Stimulated activated CD4-positive, alpha-beta T cell treated with anti-CD3 and anti-CD28 coated beads, Interleukin-12 subunit alpha, Interleukin-12 subunit beta, amount 100 ng/mL, for 24 hours (primary cell): ENCODE data around the gene ANKRD36.
"Not testable (repeated sequence)": the region's sequence is repeated elsewhere in the genome, so short reads cannot be mapped to it uniquely, and the experiment has no call there.

ENCODE experiments used
- DNase-seq, 2 experiments: peaks; one replicate each; pipeline ENCODE4 v3.0.0-alpha.2; 2020; ENCODE audit warnings: low read depth in 2 of 2

ANKRD36 gene

DNA sequence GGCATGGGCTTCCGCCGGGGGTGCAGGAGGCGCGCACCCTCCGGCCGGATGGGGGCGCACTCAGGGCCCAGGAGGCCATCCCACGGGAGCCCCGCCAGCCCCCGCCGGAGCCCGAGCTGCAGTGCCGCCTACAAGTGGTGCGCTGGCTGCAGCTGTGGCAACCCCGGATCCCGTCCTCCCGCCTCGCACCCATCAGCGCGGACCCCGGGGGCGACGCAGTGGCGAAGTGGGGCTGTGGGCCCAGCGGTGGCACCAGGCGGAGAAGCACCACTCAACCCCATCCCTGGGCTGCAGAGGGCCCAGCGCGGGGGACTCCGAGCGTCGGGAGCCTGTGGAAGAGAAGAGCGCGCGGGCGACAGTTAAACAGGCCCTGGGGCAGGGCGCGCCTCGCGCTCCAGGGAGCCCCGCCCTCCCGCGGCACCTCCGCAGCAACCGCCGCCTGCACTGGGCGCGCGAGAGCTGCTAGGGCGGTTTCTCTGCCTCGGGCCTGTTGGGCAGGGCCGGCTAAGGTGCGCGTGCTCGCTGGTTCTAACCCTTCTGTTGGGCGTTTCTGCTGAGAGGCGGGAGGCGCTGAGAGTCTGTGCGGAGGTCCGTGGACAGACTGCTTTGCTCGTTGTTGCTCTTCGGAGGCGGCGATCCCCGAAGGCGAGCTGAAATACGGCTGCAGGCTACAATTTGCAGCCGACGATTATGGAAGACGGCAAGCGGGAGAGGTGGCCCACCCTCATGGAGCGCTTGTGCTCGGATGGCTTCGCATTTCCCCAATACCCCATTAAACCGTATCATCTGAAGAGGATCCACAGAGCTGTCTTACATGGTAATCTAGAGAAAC is at the start of gene ANKRD36:
Gene ANKRD36 (plus strand): TSS at position 104 of the 832 bp plus-strand sequence. CDS start 587 bp downstream, at position 691.
- peak; percentile 71 to 79 for DNase-seq

DNA sequence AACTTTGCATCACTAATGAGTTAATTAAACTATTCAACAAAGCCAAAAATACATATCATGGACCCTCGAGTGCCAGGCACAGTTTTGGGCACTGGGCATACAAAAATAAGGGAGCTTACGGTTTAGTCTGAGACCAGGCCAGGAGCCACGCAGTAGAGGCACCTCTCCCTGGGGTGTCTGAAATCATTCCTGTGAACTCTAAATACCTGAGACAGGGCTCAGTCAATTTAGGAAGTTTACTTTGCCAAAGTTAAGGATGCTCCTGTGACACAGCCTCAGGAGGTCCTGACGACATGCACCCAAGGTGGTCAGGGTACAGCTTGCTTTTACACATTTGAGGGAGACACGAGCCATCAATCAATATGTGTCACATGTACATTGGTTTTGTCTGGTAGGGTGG is 46.9 kb upstream of the ANKRD36 start:
- not testable (repeated sequence) for DNase-seq

DNA sequence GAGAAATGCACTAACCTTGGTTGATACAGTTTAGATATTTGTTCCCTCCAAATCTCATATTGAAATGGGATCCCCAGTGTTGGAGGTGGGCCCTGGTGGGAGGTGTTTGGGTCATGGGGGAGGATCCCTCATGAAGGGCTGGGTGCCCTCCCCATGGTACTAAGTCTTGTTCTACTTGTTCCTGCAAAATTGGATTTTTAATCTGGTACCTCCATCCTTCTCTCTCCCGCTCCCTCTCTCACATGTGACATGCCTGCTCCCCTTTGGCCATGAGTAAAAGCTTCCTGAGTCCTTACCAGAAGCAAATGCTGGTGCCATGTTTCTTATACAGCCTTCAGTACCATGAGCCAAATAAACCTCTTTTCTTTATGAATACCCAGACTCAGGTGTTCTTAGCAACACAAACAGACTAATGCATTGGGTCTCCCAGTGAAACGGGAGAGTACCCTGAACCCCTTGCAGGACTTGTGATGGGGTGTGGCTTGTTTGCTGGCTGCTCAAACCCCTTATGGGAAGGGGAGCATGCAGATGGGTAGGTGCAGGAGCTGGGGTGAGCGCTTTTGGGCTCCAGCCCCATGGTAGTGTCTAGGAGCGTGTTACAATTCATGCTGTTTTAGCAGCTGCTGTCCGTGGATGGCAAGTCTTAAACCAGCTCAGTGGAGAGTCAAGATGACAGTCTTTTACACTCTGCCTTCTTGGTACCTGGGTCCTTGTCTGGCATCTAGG is 45.5 kb upstream of the ANKRD36 start:
- DNase-seq: no peak

DNA sequence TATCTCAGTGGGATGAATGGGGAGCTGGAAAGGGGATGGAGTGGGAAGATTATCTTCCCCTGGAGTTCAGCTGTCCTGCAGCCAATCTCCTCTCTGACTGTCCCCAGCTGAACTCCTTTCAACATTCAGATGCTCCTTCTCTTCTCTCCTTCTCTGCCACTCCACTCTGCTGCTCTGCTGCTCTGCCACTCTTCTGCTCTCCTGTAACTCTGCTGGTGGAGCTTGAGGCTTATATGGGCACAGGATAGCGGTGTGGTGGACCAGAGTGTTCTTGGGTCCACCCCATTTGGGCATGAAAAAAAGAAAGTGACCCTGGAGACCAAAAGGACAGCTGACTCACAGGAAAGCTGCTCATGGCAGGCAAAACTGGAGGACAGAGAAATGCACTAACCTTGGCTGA is 44.9 kb upstream of the ANKRD36 start:
- DNase-seq: no peak

DNA sequence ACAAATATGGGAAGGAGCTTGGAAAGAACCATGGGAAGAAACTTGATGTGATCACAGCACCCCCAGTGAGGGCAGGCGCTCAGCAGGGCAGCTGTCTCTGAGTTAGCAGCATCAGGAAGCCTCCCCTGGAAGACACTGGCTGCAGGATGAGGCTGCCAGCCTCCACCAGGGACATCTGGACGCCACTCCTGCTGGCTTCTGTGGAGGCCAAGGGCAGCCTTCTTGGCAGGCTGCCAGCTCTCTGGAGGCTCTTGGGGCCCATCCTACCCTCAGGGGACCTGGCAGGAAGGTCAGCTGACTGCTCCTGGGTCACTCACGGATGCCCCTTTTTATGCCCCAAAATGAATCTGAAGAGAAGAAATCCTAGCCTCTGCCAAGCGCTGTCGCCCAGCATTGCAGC is 44.2 kb upstream of the ANKRD36 start:
- not testable (repeated sequence) for DNase-seq

DNA sequence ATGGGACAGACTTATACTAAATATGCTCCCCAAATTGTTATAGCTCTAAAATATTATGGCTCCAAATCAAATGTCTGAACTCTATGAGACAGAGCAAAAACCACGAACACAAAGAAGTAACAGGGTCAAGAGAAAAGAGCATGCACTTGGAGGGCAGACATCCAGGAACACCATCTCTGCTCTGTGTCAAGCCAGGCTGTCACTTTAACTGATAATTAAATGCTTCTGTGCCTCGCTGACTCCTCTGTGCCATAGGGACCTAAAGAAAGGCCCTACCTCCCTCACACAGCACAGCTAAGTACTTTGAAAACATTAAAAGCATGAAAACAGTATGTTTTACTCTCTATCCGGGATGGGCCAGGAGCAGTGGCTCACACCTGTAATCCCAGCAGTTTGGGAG is 42.0 kb upstream of the ANKRD36 start:
- DNase-seq: not testable (repeated sequence)

DNA sequence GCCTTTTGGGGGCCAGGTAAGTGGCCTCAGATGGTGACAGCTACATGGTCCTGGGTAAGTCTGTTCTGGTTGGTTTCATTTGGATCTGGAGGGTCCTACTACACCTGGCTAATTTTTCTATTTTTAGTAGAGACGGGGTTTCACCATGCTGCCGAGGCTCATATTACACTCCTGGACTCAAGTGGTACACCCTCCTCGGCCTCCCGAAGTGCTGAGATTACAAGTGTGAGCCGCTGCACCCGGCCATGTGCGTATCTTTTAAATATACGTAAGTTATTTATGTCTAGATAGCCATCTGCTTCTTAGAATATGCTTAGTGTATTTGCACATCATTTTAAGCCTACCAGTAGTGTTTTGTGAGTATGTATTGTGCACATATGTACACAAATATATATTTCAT is 35.7 kb upstream of the ANKRD36 start:
- DNase-seq: not testable (repeated sequence)

DNA sequence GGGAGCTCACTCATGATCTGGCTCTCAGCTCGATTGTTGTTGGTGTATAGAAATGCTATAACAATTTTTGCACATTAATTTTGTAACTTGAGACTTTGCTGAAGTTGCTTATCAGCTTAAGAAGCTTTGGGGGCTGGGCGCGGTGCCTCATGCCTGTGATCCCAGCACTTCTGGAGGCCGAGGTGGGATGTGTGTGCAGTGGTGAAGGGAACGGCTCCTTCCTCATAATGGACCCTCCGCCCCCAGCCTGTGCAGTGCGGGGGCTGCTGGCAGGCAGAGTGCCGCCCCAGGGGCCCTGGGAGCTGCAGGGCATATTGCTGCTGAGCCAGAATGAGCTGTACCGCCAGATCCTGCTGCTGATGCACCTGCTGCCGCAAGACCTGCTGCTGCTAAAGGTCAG is 32.1 kb upstream of the ANKRD36 start:
- not testable (repeated sequence) for DNase-seq

DNA sequence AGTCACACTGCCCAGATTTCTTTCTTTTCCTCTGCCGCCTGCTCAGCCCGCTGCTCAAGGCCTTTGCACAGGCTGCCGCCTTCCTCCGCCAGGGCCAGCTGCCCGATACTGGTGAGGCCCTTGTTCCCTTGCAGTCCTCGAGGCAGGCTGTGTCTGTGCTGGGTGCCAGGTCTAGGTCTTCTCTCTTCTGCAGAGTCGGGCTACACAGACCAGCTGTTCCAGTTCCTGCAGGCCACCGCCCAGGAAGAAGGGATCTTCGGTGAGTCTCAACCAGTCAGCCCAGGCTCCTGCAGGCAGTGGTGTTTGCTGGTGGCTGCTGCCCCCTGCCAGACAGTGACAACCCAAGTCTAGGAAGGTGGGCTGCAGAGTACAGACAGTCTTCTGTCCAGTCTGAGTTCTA is 30.7 kb upstream of the ANKRD36 start:
- not testable (repeated sequence) for DNase-seq

DNA sequence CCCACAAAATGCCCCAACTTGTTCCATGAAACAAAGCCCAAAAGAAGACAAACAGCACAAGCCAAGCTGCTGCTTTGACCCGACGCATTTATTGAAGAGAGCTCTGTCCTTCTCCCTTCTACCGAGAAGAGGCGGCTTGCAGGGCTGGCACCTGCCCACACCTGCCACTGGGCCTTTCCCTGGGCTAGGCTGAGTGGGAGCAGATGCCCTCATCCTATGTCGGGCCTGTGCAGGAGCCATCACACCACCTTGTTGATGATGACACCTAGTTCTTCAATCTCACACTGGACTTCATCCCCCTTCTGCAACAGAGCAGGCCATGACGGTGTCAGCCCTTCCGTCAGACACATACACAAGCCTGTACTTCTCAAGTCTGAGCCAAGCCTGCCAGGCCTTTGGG is 29.4 kb upstream of the ANKRD36 start:
- not testable (repeated sequence) for DNase-seq

DNA sequence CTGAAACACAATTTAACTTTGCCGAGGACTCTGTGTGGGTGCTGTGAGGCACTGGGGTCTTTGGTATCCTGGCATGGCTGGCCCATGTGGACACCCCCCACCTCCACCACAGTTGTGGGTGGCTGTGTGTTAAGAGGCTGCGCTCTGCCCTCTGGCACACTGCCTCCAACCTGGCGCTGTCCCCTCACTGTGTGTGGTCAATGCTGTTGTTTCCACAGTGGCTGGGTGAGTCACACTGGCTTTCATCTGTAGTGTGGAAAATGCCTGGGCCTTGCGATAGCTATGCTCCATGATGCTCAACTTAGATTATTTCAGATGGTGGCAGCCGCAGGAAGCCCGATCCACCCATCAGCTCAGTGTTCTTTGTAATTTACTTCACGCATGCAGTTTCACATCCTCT is 27.9 kb upstream of the ANKRD36 start:
- DNase-seq: not testable (repeated sequence)

DNA sequence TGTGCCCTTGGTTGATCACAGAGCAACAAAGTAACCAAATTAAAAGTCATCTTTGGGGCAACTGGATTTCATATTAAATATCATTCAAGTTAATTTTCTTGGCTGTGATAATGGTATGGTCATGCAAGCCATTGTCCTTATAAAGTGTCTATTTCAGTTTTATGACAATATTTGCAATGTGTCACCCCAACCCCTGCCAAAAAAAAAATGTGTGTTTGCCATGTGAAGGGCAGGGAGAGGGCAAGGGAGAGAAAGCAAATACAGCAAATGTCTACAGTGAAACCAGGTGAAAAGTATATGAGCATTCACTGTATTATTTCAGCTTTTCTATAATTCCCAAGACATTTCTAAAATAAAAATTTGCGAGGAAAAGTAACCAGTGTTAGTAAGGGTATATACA is 24.2 kb upstream of the ANKRD36 start:
- DNase-seq: not testable (repeated sequence)

DNA sequence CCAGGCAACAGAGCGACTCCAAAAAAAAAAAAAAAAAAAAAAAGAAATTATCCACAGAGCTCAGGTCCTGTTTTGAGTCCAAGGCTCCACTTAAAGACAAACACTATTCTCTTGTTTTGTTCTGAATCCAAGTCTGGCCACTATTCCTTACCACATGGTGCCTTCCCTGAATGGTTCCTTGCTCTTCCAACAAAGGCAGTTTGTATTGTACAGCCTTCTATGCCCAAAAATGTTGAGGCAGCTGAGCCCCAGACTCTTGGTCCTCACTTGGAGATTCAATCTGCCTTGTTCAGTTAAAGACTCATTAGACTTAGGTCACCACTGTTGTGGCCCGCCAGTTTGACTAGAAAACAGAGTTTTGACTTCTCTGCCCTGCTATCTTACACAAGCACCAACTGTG is 20.0 kb upstream of the ANKRD36 start:
- not testable (repeated sequence) for DNase-seq

DNA sequence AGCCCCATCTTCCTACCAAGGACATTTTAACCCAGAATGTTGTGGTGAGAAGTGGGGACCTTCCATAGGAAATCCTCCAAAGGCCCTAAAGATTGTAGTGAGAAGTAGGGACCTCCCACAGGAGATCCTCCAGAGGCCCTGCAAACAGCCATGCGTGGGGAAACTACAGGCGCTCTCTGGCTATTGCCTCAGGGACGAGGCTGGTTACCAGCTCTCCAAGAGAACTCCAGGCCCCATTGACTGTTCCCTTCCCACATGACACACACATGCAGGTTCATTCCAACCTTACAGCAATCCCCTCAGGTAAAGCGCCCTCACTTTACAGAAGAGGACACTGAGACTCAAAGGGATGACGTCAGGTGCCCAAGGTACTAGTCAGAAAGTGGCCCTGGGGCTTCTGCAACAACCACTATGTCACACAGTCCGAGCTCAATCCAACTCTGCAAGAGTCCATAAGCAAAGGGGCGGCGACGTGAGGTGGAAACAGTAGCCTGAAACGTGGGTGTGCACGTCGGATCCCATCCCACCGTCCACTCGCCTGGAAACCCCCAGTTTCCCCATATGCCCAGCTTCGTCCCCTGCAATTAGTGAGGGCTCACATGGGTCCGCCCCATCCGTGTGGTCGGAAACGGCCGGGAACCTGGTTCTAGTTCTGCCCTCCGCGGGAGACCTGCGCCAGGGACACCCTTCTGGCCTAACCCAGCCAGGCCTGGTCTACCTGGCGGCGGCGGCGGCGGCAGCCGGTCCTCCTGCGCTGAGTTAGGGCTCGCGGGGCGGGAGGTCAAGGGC is 18.8 kb upstream of the ANKRD36 start:
- not testable (repeated sequence) for DNase-seq

DNA sequence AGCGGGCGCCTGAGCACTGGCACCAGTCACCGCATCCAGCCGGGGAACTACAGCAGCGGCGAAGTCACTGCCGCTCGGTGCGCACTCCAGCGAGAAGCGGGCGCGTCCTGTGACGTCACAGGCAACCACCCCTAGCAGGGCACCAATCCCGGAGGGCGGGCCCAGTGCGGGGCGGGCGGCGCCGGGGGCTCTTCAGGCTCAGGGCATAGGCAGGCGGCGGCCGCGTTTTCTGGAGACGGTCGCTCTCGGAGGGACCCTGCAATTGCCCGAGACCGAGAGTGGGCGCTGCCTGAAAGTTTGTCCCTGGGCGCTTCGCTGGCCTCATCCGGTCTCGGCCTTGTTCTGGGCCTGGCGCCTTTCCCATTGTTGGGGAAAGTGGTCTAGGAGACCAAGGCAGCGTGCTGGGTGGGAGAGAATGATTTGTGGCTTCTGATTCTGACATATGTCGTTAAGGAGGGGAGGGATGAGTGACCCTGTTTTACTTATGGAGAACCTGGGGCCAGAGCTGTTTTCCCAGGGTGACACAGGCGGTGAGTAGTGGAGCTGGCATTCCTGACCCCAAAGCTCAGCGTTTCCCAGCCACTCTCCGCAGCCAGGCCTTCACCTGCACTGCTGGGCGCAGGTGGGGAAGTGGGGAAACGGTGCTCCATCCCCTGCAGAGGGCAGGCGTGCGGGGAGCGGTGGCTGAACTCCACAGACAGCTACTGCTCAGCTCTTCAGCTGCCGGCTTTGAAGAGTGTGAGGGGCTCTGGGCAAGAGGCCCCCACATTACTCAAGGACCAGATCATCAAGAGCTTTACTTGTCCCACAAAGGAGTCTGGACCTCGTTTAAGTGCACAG is 18.0 kb upstream of the ANKRD36 start, which contains the start of gene FAHD2B:
Gene FAHD2B (minus strand): TSS at position 111 of the 840 bp plus-strand sequence. CDS start 3,176 bp downstream, outside the sequence.
- peak; percentile 72 to 81 for DNase-seq

DNA sequence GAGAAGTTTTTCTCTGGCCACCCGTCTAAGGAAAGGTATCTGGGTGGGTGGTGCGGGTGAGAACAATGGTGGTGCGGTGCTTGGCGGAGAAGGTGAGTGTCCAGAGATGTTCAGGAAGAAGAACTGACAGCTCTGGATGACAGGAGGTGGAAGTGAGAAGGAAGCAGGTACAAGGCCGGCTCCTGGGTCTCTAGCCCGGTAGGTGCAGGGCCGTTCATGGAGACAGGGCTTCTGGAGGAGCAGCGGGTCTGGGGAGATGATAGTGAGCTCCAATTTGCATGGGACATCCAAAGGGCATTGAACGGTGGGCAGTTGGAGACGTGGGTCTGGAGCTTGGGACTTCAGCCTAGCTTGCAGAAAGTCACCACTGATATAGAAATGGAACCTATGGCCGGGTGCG is 17.3 kb upstream of the ANKRD36 start:
- no peak for DNase-seq

DNA sequence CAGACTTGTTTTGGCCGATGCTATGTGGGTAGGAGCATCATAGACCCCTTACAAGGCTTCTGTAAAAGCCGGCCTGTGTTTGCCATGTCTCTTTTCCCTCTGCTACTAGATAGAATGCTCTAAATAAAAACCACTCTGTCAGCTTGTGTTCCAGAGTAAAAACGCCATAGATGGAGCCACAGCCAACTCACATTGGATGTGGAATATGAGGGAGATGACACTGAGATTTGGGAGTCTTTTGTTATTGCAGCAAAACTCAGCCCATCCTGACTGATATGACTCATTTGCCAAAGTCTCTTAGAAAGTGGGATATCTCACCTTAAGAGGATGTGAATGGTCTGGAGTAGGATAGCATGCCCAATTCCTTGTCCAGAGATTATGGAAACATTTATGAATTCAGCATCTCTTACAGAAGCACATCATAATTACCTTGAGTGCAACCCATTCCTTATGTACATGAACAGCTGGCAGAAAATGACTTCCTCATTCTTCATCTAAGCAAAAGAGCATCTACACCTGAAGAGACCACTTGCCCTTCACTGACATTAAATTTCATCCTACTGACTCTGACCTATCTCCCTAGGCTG is 14.1 kb upstream of the ANKRD36 start:
- not testable (repeated sequence) for DNase-seq

DNA sequence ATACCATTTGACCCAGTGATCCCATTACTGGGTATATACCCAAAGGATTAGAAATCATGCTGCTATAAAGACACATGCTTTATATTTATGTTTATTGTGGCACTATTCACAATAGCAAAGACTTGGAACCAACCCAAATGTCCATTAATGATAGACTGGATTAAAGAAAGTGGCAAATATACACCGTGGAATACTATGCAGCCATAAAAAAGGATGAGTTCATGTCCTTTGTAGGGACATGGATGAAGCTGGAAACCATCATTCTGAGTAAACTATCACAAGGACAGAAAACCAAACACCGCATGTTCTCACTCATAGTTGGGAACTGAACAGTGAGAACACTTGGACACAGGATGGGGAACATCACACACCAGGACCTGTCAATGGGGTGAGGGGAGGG is 6.1 kb upstream of the ANKRD36 start:
- DNase-seq: not testable (repeated sequence)

DNA sequence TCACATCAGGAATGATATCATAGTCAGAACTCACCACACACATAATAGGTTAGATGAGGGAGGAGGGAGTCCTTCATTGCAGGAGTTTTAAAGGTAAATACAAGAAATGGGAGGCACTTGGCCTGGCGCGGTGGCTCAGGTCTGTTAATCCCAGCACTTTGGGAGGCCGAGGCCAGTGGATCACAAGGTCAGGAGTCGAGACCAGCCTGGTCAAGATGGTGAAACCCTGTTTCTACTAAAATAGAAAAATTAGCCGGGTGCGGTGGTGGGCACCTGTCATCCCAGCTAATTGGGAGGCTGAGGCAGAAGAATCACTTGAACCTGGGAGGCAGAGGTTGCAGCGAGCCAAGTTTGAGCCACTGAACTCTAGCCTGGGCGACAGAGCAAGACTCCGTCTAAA is 1.7 kb upstream of the ANKRD36 start:
- DNase-seq: not testable (repeated sequence)

DNA sequence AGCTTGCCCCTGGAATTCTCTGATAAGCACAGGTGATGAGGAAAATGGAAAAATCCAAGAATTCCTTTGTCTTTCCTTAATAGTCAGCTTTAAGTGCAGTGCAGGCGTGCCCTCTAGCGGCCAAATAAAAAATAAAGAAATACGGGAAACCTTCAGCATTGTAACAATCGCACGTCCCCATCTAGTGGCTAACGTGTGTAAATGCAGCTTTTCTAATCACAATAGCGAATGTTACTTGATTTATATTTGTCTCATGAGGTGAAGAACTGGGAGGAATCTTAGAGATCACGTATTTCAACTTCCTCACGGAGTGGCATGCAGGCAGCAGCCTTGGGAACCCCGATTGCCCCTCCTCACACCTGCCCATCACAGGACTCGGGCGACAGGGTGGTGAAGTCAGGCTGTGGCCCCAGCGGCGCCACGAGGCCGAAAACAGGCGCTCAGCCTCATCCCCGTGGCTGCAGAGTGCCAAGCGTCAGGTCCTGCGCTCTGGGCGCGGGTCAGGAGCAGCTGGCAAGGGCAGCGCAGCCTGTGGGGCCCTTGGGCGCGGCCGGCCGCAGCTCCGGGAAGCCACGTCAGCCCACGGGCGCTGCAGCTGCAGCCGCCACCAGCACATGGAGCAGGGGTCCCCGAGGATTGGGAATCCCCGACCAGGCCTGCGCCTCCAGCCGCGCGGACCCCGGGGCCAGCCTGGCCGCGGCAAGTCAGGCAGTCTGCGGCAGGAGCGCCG is 468 bp upstream of the ANKRD36 start:
- peak in 1 of 2 experiments; percentile 32 for DNase-seq
